Measurements from ENCODE around the gene ERG.
A peak's percentile ranks its signal among the peaks of the same experiment; 100 is the strongest.

Gene ERG

DNA sequence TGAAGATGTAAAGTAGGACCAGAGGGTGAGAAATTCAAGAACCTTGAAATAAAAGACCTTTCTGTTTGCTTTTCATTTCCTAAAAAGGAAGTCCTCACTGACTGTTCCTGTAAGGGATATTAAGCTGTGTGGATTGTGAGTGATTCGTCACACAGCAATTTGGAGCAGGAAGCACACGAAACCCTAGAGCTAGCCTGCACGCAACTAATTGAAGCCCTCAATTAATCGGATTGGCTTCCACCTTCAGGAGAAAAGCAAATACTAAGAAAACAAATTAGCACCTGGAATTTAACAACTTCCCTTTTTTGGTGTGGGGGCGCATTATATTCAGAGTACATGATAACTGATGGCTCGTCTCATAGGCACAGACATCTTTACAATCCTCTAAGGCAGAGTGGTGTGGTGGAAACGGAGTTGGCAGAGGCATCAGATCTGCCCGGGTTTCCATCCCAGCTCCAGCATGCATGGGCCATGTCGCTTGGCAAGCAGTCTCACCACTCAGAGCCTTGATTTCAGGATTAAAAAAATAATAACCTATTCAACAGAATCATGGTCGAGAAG lies 146.2 kb downstream of the ERG start:
- Mint-ChIP-seq H3K4me1 (peaks cover 13% of the 10 kb centered on the region), H3K36me3 (ENCODE audit: low read depth) (no peaks in the 10 kb centered on the region), H3K27ac (no peak overlapping the region), H3K4me3 (no peak overlapping the region), H3K9me3 (no peaks in the 10 kb centered on the region), H3K27me3 (peaks cover 20% of the 10 kb centered on the region)
- no peak for DNase-seq
- ATAC-seq, result no peak

DNA sequence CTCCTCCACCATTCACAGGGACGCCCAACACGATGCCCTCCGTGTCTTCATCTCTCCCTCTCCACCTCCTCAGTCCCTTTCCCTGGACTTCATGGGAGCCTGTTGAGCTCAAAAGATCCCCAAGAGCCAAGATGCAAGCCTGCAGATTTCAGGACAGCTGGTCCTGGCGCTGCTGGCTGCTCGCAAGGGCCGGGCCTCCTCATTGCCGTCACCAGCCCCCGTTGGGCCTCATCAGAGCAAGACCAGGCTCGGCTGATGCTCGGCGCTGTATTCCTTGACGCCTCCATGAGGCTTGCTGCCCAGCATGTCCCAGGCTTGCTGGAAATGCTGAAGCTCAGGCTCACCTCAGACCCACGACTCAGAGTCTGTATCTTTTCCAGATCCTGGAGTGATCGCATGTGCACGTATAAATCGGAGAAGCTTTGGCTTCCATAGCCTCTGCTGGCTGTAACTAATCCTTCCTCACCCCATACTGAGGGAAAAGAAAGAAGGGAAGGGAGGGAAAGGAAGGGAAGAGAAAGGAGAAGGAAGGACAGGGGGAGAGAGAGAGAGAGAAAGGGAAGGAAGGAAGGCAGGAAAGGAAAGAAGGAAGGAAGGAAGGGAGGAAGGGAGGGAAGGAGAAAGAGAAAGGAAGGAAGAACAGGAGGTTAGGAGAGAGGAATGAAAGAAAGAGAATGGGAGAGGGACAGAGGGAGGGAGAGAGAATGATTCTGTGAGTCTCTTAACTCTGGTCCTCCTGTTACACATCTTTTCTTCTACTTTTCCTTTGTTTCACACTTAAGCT lies 146.9 kb downstream of the ERG start:
- peaks cover 20% of the 10 kb centered on the region for H3K27me3 Mint-ChIP-seq
- H3K4me1 Mint-ChIP-seq, result peaks cover 13% of the 10 kb centered on the region
- H3K9me3 Mint-ChIP-seq, result no peaks in the 10 kb centered on the region
- ATAC-seq (no peak), DNase-seq (no peak)
- no peaks in the 10 kb centered on the region for H3K36me3 Mint-ChIP-seq (ENCODE audit: low read depth)
- H3K4me3 Mint-ChIP-seq, result no peak overlapping the region
- no peak overlapping the region for H3K27ac Mint-ChIP-seq

DNA sequence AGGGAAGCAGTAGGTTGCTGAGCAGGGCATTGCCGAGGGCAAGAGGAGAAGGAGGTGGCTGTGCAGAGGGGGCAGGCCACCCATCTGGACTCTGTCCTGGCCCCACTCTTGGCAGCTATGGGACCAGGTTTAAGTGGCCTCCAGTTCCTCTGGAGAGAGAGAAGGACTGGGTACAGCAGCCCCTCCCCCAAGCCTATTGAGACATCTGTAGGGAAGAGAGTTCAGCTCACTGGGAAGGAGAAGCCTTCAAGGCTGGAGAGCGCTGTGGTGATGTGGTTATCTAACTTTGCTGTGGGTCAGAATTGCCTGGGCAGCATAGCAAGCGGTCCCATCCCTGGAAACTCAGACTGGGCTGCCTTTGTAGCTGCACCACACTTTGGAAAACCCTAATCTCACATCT lies 147.6 kb downstream of the ERG start:
- no peak overlapping the region for H3K27ac Mint-ChIP-seq
- H3K4me1 Mint-ChIP-seq, result peaks cover 13% of the 10 kb centered on the region
- no peaks in the 10 kb centered on the region for H3K9me3 Mint-ChIP-seq
- H3K4me3 Mint-ChIP-seq, result no peak overlapping the region
- H3K27me3 Mint-ChIP-seq, result peaks cover 19% of the 10 kb centered on the region
- no peaks in the 10 kb centered on the region for H3K36me3 Mint-ChIP-seq (ENCODE audit: low read depth)
- ATAC-seq (no peak), DNase-seq (no peak)

DNA sequence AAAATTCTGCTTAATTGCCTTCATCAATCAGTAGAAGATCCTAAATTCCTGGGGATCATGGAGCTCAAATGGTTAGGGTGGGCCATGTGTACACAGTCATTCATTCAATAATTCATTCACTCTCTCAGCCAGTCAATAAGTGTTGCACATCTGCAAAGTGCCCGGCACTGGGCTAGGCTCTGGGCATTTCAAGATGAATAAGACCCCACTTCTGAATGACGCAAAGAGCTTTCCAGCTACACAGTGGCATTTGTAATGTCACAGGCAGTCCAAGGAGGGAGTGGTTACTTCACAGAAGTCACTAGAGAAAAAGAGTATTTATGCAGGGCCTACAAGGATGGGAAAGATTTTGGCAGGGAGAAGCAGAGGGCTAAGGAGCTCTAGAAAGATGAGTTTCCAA lies 148.3 kb downstream of the ERG start:
- peaks cover 17% of the 10 kb centered on the region for H3K27me3 Mint-ChIP-seq
- no peak for DNase-seq
- no peaks in the 10 kb centered on the region for H3K36me3 Mint-ChIP-seq (ENCODE audit: low read depth)
- no peak for ATAC-seq
- no peak overlapping the region for H3K4me3 Mint-ChIP-seq
- peaks cover 13% of the 10 kb centered on the region for H3K4me1 Mint-ChIP-seq
- no peaks in the 10 kb centered on the region for H3K9me3 Mint-ChIP-seq
- H3K27ac Mint-ChIP-seq, result no peak overlapping the region

DNA sequence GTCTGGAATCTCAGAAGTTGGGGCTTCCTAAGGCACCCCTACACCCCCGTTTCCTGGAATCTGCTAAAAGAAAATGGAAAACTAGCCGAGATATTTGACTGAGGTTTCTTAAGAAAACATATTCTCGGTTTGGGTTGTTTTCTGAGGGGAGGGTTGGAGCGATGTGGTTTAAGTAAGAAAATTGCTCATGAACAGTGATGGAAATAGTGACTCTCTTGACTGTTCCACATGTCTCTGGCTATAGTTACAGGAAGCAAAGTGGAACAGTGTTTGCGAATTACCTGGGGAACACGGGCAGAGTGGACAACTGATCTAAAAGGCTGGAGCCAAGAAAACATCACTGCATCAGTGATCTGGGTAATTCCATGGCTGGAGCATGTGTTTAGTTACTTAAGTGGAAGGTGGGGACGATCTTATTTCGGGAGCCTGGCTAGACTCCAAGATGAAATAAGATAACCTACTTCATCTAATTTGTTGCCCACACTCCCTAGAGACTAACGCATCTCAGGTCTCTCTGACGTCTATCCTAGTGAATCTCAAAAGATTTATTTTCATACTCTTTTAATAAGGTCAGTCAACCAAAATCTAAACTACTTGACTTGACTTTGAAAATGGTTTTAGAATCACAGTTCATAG lies 149.0 kb downstream of the ERG start:
- H3K36me3 Mint-ChIP-seq (ENCODE audit: low read depth), result no peaks in the 10 kb centered on the region
- H3K4me1 Mint-ChIP-seq, result peaks cover 13% of the 10 kb centered on the region
- H3K4me3 Mint-ChIP-seq, result no peak overlapping the region
- H3K27ac Mint-ChIP-seq, result no peak overlapping the region
- no peak for DNase-seq
- peaks cover 11% of the 10 kb centered on the region for H3K27me3 Mint-ChIP-seq
- H3K9me3 Mint-ChIP-seq, result no peaks in the 10 kb centered on the region
- peak; percentile 55 for ATAC-seq

DNA sequence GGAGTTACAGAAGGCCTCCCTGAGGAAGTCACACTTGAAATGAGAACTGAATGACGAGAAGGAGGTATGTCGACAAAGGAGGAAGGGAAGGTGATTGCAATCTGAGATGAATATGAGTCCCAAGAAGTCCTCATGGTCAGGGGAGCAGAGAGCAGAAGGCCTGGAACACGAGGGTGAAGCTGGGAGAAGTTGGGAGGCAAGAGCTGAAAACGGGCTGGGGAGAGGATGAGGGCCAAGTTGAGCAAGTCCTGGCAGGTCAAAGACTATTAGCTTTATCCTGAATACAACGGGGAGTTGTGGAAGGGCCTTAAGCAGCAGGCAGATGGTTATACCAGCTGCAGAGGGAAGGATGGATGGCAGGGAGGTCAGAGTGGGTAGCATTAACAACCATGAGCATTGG lies 152.0 kb downstream of the ERG start:
- Mint-ChIP-seq H3K4me1 (peaks cover 10% of the 10 kb centered on the region), H3K27ac (no peak overlapping the region), H3K9me3 (no peaks in the 10 kb centered on the region), H3K27me3 (peaks cover 7% of the 10 kb centered on the region), H3K4me3 (no peak overlapping the region), H3K36me3 (ENCODE audit: low read depth) (no peaks in the 10 kb centered on the region)
- DNase-seq (no peak), ATAC-seq (no peak)

DNA sequence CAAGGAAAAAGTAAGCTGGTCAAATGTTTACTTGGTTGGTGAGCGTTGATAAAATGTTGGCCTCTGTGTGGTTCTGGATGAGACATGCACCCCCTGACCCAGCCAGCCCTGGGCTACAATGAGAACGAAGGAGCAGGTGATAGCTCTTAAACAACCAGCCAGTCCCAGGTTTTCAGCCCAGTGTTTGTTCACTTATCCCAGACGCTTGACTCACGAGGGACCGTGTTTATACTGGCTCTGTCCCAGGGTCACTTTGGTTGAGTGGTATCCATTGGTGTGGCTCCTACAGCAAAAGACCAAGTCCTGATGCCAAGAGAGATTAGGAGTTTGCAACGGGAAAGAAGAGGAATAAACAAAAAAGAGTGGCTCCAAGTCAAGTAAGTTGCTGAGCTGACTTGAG lies 154.6 kb downstream of the ERG start:
- DNase-seq, result no peak
- Mint-ChIP-seq H3K36me3 (ENCODE audit: low read depth) (no peaks in the 10 kb centered on the region), H3K4me1 (peaks cover 2% of the 10 kb centered on the region)

DNA sequence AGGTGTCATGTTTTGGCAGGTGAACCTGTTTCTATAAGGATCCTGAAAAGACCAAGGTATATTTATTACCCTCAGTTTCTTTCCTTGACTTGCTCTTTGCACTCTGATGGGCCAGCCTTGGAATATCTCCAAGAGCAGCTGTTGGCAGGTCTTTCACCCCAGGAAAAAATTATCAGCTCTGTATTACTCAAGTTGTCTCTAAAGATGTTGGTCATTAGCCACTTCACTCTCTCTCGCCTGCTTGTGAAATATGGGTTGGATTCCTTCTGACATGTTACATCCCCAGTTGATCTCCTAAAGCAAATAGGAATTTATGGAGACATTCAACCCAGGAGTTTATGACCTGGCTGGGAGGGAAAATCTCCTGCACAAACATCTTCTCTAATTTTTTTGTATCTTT lies 155.5 kb downstream of the ERG start:
- Mint-ChIP-seq H3K4me3 (no peak overlapping the region), H3K27ac (no peak overlapping the region), H3K9me3 (no peaks in the 10 kb centered on the region), H3K36me3 (ENCODE audit: low read depth) (no peaks in the 10 kb centered on the region), H3K4me1 (no peaks in the 10 kb centered on the region), H3K27me3 (peaks cover 2% of the 10 kb centered on the region)
- ATAC-seq (no peak), DNase-seq (no peak)

More for the DNA sequence above, 154.6 kb downstream of the ERG start:
- Mint-ChIP-seq H3K9me3 (no peaks in the 10 kb centered on the region), H3K27ac (no peak overlapping the region), H3K27me3 (peaks cover 2% of the 10 kb centered on the region), H3K4me3 (no peak overlapping the region)
- no peak for ATAC-seq

DNA sequence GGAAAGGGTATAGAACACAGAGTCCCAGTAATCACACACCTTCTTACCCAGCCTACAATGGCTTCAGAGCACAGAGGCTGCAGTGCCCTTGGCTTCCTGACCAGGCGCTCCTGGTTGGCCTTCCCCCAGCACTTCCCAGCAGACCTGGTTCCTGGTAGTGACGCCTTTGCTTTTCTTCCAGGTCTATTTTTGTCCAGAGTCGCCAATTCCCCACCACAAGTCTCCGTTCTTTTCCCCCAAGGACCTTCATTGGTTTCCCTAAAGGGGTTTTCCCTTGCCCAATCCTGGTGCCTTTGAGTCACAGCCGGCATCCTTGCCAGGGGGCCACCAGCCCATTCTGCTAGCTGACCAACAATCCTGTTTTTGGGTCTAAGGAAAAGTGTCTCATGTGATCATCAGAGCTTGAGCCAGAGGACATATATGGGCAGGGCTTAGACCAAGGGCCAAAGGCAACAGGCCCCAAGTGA lies 156.7 kb downstream of the ERG start:
- Mint-ChIP-seq H3K4me3 (no peak overlapping the region), H3K4me1 (no peaks in the 10 kb centered on the region), H3K27ac (no peak overlapping the region), H3K9me3 (no peaks in the 10 kb centered on the region), H3K36me3 (ENCODE audit: low read depth) (no peaks in the 10 kb centered on the region), H3K27me3 (no peaks in the 10 kb centered on the region)
- ATAC-seq (no peak), DNase-seq (no peak)

DNA sequence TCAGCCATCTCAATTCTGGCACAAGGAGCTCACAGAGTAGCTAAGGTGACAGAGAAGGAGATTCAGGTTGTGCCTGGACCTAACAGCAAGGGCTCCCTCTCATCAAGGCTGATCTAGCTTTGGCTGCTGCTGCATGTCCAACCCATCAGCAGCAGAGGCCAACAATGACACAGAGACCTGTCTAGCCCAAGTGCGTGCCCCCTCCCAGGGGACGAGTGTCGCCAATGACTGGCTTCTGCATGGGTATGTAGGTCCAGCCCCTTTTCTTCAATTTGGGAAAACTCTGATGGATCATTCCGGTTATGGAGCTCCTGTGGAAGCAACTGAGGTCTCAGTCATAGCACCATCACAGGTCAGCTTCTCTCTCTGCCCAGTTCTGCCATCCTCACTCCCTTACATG lies 158.1 kb downstream of the ERG start:
- Mint-ChIP-seq H3K36me3 (ENCODE audit: low read depth) (no peaks in the 10 kb centered on the region), H3K4me3 (no peak overlapping the region), H3K27ac (no peak overlapping the region), H3K27me3 (no peaks in the 10 kb centered on the region), H3K4me1 (no peaks in the 10 kb centered on the region), H3K9me3 (no peaks in the 10 kb centered on the region)
- DNase-seq (no peak), ATAC-seq (no peak)

DNA sequence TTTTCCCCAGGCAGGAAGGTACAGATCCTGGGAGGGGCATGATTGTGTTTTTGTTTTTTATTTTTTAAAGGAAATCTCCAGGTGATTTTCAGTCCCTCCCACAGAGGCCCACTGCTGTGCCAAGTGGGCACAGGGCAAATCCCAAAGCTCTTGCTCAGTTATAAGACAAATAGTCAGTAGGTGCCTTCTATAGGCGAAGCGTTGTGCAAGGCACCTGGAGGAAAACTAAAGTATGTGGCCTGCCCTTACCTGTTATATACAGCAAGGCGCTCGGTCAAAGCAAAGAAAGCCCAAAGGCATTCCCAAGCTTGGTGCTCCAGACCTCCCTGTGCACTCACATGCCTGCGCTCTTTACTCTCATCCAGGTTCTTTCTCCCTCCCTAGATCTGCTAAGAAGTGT lies 160.5 kb downstream of the ERG start:
- Mint-ChIP-seq H3K4me3 (no peak overlapping the region), H3K9me3 (no peaks in the 10 kb centered on the region), H3K4me1 (no peaks in the 10 kb centered on the region), H3K27me3 (no peaks in the 10 kb centered on the region), H3K27ac (no peak overlapping the region), H3K36me3 (ENCODE audit: low read depth) (no peaks in the 10 kb centered on the region)
- ATAC-seq, result no peak
- no peak for DNase-seq

DNA sequence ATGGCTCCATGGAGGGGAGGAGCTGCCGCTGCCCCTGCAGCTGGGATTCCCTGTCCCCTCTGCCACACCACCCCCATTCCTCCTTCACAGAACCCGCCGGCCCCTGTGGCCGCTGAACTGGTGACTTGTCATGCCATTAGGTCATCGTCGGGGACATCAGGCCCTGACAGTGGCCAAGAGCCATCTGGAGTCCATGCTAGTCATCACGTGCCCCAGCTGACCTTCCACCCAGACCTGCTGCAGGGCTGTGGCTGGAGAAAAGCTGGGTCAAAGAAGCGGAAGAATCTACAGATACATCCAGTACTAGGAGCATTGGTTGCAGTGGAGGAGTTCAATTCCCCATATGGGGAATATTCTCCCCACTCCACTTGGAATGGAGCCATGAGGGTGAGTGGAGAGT lies 163.4 kb downstream of the ERG start:
- Mint-ChIP-seq H3K27me3 (no peaks in the 10 kb centered on the region), H3K36me3 (ENCODE audit: low read depth) (no peaks in the 10 kb centered on the region), H3K27ac (no peak overlapping the region), H3K9me3 (no peaks in the 10 kb centered on the region), H3K4me1 (no peaks in the 10 kb centered on the region), H3K4me3 (no peak overlapping the region)
- DNase-seq (no peak), ATAC-seq (no peak)

DNA sequence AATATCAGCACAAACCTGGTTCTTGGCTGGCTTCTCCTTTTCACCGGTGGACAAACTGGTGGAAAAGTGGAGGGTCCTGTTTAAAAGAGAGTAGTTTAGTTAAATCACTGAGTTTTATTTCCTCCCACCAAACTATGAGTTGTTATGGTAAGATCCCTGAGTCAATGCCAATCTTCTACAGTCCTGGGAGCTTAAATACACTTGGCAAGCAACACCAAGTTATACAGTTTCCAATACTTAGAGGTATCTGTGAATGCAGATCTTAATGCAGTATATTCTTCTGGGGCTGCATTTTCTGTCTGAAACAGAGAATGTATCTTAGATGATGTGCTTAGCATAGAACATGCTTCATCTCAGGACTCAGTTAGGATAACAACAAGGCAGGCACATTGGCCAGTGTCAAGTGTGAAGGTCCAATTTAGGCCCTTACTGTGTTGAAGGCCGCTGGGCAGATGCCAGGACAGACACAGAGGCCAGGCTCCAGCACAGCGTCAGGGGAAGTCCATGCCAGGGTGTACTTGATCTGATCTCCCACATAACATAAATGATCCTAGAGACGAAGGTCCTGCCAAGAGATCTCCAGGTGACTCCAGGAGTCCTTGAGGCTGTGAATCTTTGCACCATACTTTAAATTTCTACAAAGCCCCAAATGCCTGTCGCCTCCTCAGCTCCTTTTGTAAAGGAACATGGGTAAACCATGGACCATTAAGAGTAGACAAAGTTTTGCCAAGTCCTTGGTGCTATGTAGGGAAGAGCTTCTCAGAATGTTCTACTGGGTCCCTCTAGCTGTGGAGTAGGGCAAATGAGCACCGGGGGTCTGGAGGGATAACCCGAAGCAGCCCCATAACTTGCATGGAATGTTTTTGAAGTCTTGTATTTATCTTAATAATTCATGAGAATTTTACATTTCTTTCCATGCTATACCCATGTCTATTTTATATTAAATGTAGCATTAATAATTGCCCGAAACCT lies 164.7 kb downstream of the ERG start:
- Mint-ChIP-seq H3K4me3 (no peak overlapping the region), H3K9me3 (no peaks in the 10 kb centered on the region), H3K27ac (no peak overlapping the region), H3K4me1 (no peaks in the 10 kb centered on the region), H3K36me3 (ENCODE audit: low read depth) (no peaks in the 10 kb centered on the region), H3K27me3 (peaks cover 1% of the 10 kb centered on the region)
- DNase-seq, result no peak
- ATAC-seq, result no peak

DNA sequence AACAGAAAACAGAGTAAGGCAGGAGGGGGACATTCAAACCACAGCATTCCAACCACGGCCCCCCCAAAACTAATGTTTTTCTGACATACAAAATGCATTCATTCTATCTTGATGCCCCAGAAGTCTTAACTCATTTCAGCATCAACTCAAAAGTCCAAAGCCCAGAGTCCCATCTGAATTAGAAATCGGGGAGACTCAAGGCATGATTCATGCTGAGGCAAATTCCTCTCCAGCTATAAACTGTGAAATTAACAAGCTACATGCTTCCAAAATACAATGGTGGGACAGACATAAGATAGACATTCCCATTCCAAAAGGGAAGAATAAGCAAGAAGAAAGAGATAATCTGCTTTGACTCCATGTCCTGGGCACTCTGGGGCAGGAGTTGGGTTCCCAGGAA lies 167.6 kb downstream of the ERG start:
- Mint-ChIP-seq H3K27ac (no peak overlapping the region), H3K4me1 (peaks cover 3% of the 10 kb centered on the region), H3K9me3 (no peaks in the 10 kb centered on the region), H3K4me3 (no peak overlapping the region), H3K36me3 (ENCODE audit: low read depth) (no peaks in the 10 kb centered on the region), H3K27me3 (peaks cover 1% of the 10 kb centered on the region)
- ATAC-seq (no peak), DNase-seq (no peak)
